Activated CD8-positive, alpha-beta memory T cell treated with anti-CD3 and anti-CD28 coated beads for 24 hours (primary cell): ENCODE results near the gene TM4SF18.
A peak's percentile ranks its signal among the peaks of the same experiment; 100 is the strongest.
"Not testable (repeated sequence)": the region's sequence is repeated elsewhere in the genome, so short reads cannot be mapped to it uniquely, and the experiment has no call there.

ENCODE experiments used
- DNase-seq: peaks from one replicate; pipeline ENCODE4 v3.0.0-alpha.2; 2020

TM4SF18 gene

GRCh38 chr3:149368201-149368673, 34.8 kb upstream of the TM4SF18 start:
- DNase-seq: no peak

- no peak for DNase-seq
Measured at GRCh38 chr3:149366941-149367840, 33.8 kb upstream of the TM4SF18 start.

GRCh38 chr3:149366031-149366430, 32.6 kb upstream of the TM4SF18 start:
- no peak for DNase-seq

- DNase-seq: no peak
Measured at GRCh38 chr3:149364624-149365023, 31.2 kb upstream of the TM4SF18 start.

- no peak for DNase-seq
Measured at GRCh38 chr3:149363053-149363452, 29.6 kb upstream of the TM4SF18 start.

- DNase-seq: no peak
Measured at GRCh38 chr3:149362366-149362765, 28.9 kb upstream of the TM4SF18 start.

- no peak for DNase-seq
Measured at GRCh38 chr3:149356630-149357029, 23.2 kb upstream of the TM4SF18 start.

- no peak for DNase-seq
Measured at GRCh38 chr3:149356044-149356592, 22.7 kb upstream of the TM4SF18 start.

GRCh38 chr3:149353581-149354184, 20.2 kb upstream of the TM4SF18 start:
- no peak for DNase-seq

- DNase-seq: peak; percentile 59
Measured at GRCh38 chr3:149352556-149352955, 19.1 kb upstream of the TM4SF18 start.

- no peak for DNase-seq
Measured at GRCh38 chr3:149343951-149344350, 10.5 kb upstream of the TM4SF18 start.

GRCh38 chr3:149342413-149343380, 9.3 kb upstream of the TM4SF18 start:
- no peak for DNase-seq

GRCh38 chr3:149340310-149340933, 7.0 kb upstream of the TM4SF18 start:
- DNase-seq: no peak

- no peak for DNase-seq
Measured at GRCh38 chr3:149339931-149340309, 6.5 kb upstream of the TM4SF18 start.

GRCh38 chr3:149337486-149337885, 4.0 kb upstream of the TM4SF18 start:
- DNase-seq: not testable (repeated sequence)

GRCh38 chr3:149336925-149337324, 3.5 kb upstream of the TM4SF18 start:
- DNase-seq: no peak

GRCh38 chr3:149332771-149333170, 665 bp downstream of the TM4SF18 start:
- DNase-seq: no peak

- no peak for DNase-seq
Measured at GRCh38 chr3:149332227-149332765, 1.1 kb downstream of the TM4SF18 start.

GRCh38 chr3:149331396-149331795, 2.0 kb downstream of the TM4SF18 start:
- no peak for DNase-seq

- no peak for DNase-seq
Measured at GRCh38 chr3:149330609-149331331, 2.7 kb downstream of the TM4SF18 start.

GRCh38 chr3:149327156-149327555, 6.3 kb downstream of the TM4SF18 start:
- no peak for DNase-seq
